Astrocyte (in vitro differentiated cells and primary cell): ENCODE measurements around the gene CTCF. TPM values are rescaled to one million over a fixed set of nuclear protein-coding genes. Genes with fewer than 3 reads are reported as not detected.

ENCODE experiments used
- DNase-seq: peaks from one replicate; pipeline ENCODE4 v3.0.0-alpha.2; 2010; ENCODE audit warnings: low read depth
- FAIRE-seq: peaks from 2 replicates; lab custom pipeline; 2011; peaks lifted over from hg19 to GRCh38; lab: Jason Lieb, UNC
- H2AFZ ChIP-seq: 2 replicates; pipeline ENCODE4 v1.6.0; 2012; ENCODE audit warnings: low read depth, low read length, inconsistent platforms
- H3K27ac ChIP-seq: 2 replicates; pipeline ENCODE4 v1.5.1; 2011; ENCODE audit warnings: low read depth, low read length, inconsistent platforms
- H3K27me3 ChIP-seq: 2 replicates; pipeline ENCODE4 v1.6.0; 2011; ENCODE audit warnings: low read length, inconsistent platforms; ENCODE audit not compliant: insufficient read depth
- H3K36me3 ChIP-seq: 2 replicates; pipeline ENCODE4 v1.5.1; 2011; ENCODE audit warnings: low read length, inconsistent platforms; ENCODE audit not compliant: insufficient read depth
- H3K4me1 ChIP-seq: 2 replicates; pipeline ENCODE4 v1.5.1; 2011; ENCODE audit warnings: low read length, inconsistent platforms; ENCODE audit not compliant: insufficient read depth
- H3K4me2 ChIP-seq: 2 replicates; pipeline ENCODE4 v1.6.0; 2012; ENCODE audit warnings: low read length, inconsistent platforms
- H3K4me3 ChIP-seq: 2 replicates; pipeline ENCODE4 v1.5.1; 2011; ENCODE audit warnings: low read depth, mild to moderate bottlenecking, low read length, inconsistent platforms; ENCODE audit not compliant: insufficient read depth
- H3K79me2 ChIP-seq: 2 replicates; pipeline ENCODE4 v1.6.0; 2012; ENCODE audit warnings: mild to moderate bottlenecking, low read length, inconsistent platforms; ENCODE audit not compliant: insufficient read depth
- H3K9ac ChIP-seq: 2 replicates; pipeline ENCODE4 v1.6.0; 2012; ENCODE audit warnings: mild to moderate bottlenecking, low read length, inconsistent platforms
- H3K9me3 ChIP-seq: 2 replicates; pipeline ENCODE4 v1.5.1; 2012; ENCODE audit warnings: low read depth, mild to moderate bottlenecking, low read length, inconsistent platforms; ENCODE audit not compliant: insufficient read depth
- H4K20me1 ChIP-seq: 2 replicates; pipeline ENCODE4 v1.6.0; 2012; ENCODE audit warnings: low read length, inconsistent platforms; ENCODE audit not compliant: insufficient read depth
- H3K27ac Mint-ChIP-seq: one replicate; pipeline ENCODE4 v1.8.0; 2021; ENCODE audit warnings: mild to moderate bottlenecking, mixed read lengths; ENCODE audit not compliant: unreplicated experiment
- H3K27me3 Mint-ChIP-seq: one replicate; pipeline ENCODE4 v1.8.0; 2021; ENCODE audit warnings: low read depth, mixed read lengths; ENCODE audit not compliant: unreplicated experiment
- H3K36me3 Mint-ChIP-seq: one replicate; pipeline ENCODE4 v1.8.0; 2021; ENCODE audit warnings: low read depth, mixed read lengths; ENCODE audit not compliant: unreplicated experiment
- H3K4me1 Mint-ChIP-seq: one replicate; pipeline ENCODE4 v1.8.0; 2021; ENCODE audit warnings: low read depth, mixed read lengths; ENCODE audit not compliant: unreplicated experiment
- H3K4me3 Mint-ChIP-seq: one replicate; pipeline ENCODE4 v1.8.0; 2021; ENCODE audit warnings: mild to moderate bottlenecking, moderate library complexity, mixed read lengths; ENCODE audit not compliant: unreplicated experiment
- H3K9me3 Mint-ChIP-seq: one replicate; pipeline ENCODE4 v1.8.0; 2021; ENCODE audit warnings: mild to moderate bottlenecking, mixed read lengths; ENCODE audit not compliant: unreplicated experiment
- CTCF ChIP-seq: IDR thresholded peaks from 2 replicates; pipeline ENCODE4 v1.5.1; 2011; ENCODE audit warnings: low read depth, mild to moderate bottlenecking, inconsistent platforms, low read length, moderate library complexity; ENCODE audit not compliant: insufficient read depth
- EZH2 ChIP-seq: IDR thresholded peaks from 2 replicates; pipeline ENCODE4 v1.6.1; 2012; ENCODE audit warnings: mild to moderate bottlenecking, low read length, inconsistent platforms; ENCODE audit not compliant: insufficient read depth
- total RNA-seq: library from RNA; stranded (reverse); gene quantifications from 2 replicates; pipeline ENCODE4 v1.2.1, GENCODE V29; 2021

CTCF gene
- total RNA-seq, 1 donor from 2014 or later = 26.8 TPM

- Mint-ChIP-seq H3K4me1 (peaks cover 1% of the 10 kb centered on the region), H3K27ac (no peak overlapping the region), H3K9me3 (peaks cover 5% of the 10 kb centered on the region), H3K36me3 (peaks cover 9% of the 10 kb centered on the region), H3K4me3 (peak overlapping the region; percentile 72), H3K27me3 (peaks cover 54% of the 10 kb centered on the region)
- H3K27me3 ChIP-seq = peaks cover 39% of the 10 kb centered on the region
- no peak overlapping the region for H3K27ac ChIP-seq
- no peak overlapping the region for H3K4me2 ChIP-seq
- no peaks in the 10 kb centered on the region for H3K9me3 ChIP-seq
- no peaks in the 10 kb centered on the region for H3K79me2 ChIP-seq
- H3K4me1 ChIP-seq = peaks cover 7% of the 10 kb centered on the region
- DNase-seq = no peak
- H4K20me1 ChIP-seq = peaks cover 23% of the 10 kb centered on the region
- no peak overlapping the region for H2AFZ ChIP-seq
- H3K36me3 ChIP-seq = no peaks in the 10 kb centered on the region
- H3K9ac ChIP-seq = no peak overlapping the region
- no peak for FAIRE-seq
- no peak overlapping the region for H3K4me3 ChIP-seq
- no peak for TF ChIP-seq CTCF
- no peak for TF ChIP-seq EZH2
Measured at GRCh38 chr16:67651847-67652246, 89.5 kb downstream of the CTCF start.

- Histone ChIP-seq H3K9ac (peak overlapping the region; percentile 27), H3K36me3 (no peaks in the 10 kb centered on the region), H3K27me3 (peaks cover 39% of the 10 kb centered on the region), H3K4me2 (peak overlapping the region; percentile 91), H3K4me1 (peaks cover 7% of the 10 kb centered on the region), H3K9me3 (no peaks in the 10 kb centered on the region), H2AFZ (no peak overlapping the region), H4K20me1 (peaks cover 23% of the 10 kb centered on the region), H3K27ac (no peak overlapping the region), H3K4me3 (peak overlapping the region; percentile 60), H3K79me2 (no peaks in the 10 kb centered on the region)
- Mint-ChIP-seq H3K36me3 (peaks cover 9% of the 10 kb centered on the region), H3K27ac (no peak overlapping the region), H3K27me3 (peaks cover 50% of the 10 kb centered on the region), H3K4me1 (peaks cover 1% of the 10 kb centered on the region), H3K4me3 (no peak overlapping the region), H3K9me3 (peaks cover 5% of the 10 kb centered on the region)
- no peak for TF ChIP-seq CTCF
- TF ChIP-seq EZH2 = no peak
- no peak for FAIRE-seq
- no peak for DNase-seq
Measured at GRCh38 chr16:67652578-67653127, 90.3 kb downstream of the CTCF start.

GRCh38 chr16:67653128-67653788 is 90.9 kb downstream of the CTCF start:
- no peak for TF ChIP-seq CTCF
- TF ChIP-seq EZH2 = peak; percentile 83
- peaks cover 9% of the 10 kb centered on the region for H3K36me3 Mint-ChIP-seq
- Histone ChIP-seq H3K4me2 (peak overlapping the region; percentile 91), H3K27ac (no peak overlapping the region), H3K4me3 (peak overlapping the region; percentile 60), H4K20me1 (peaks cover 23% of the 10 kb centered on the region), H3K4me1 (peaks cover 7% of the 10 kb centered on the region), H3K79me2 (no peaks in the 10 kb centered on the region), H3K9ac (peak overlapping the region; percentile 27), H2AFZ (peak overlapping the region; percentile 34), H3K27me3 (peaks cover 36% of the 10 kb centered on the region), H3K9me3 (no peaks in the 10 kb centered on the region), H3K36me3 (no peaks in the 10 kb centered on the region)
- peaks cover 5% of the 10 kb centered on the region for H3K9me3 Mint-ChIP-seq
- H3K4me3 Mint-ChIP-seq = peak overlapping the region; percentile 89
- peaks cover 1% of the 10 kb centered on the region for H3K4me1 Mint-ChIP-seq
- H3K27ac Mint-ChIP-seq = no peak overlapping the region
- FAIRE-seq = no peak
- no peak for DNase-seq
- peaks cover 50% of the 10 kb centered on the region for H3K27me3 Mint-ChIP-seq
